Measurements from ENCODE around the gene MAP4.

- TF ChIP-seq CTCF (IDR thresholded peaks at IDR 0.05; ENCODE audit: insufficient read depth, low read depth, low read length) (no peak), EZH2 (IDR thresholded peaks at IDR 0.05; ENCODE audit: insufficient read depth, low read length) (no peak)
These were observed 164.2 kb downstream of the MAP4 start for GRCh38 chr3:47851888-47852603.

All from astrocyte (in vitro differentiated cells and primary cell).